Measurements from ENCODE around the gene MUL1.

MUL1 gene

GRCh38 chr1:20484519-20485462 lies 23.2 kb downstream of the MUL1 start:
- no peak for DNase-seq

GRCh38 chr1:20483833-20484518 lies 24.0 kb downstream of the MUL1 start:
- DNase-seq = peak in 1 of 2 experiments; percentile 30

GRCh38 chr1:20483098-20483832 lies 24.7 kb downstream of the MUL1 start:
- DNase-seq = no peak

GRCh38 chr1:20481643-20482498 lies 26.1 kb downstream of the MUL1 start:
- no peak for DNase-seq

- no peak for DNase-seq
These were observed 26.9 kb downstream of the MUL1 start for GRCh38 chr1:20480951-20481617.

GRCh38 chr1:20480243-20480944 lies 27.6 kb downstream of the MUL1 start:
- no peak for DNase-seq

GRCh38 chr1:20479840-20480239 lies 28.1 kb downstream of the MUL1 start:
- no peak for DNase-seq

- no peak for DNase-seq
These were observed 29.8 kb downstream of the MUL1 start for GRCh38 chr1:20478057-20478635.

GRCh38 chr1:20477348-20478056 lies 30.4 kb downstream of the MUL1 start:
- no peak for DNase-seq

GRCh38 chr1:20476265-20477038 lies 31.5 kb downstream of the MUL1 start:
- no peak for DNase-seq

- no peak for DNase-seq
These were observed 33.0 kb downstream of the MUL1 start for GRCh38 chr1:20474996-20475395.

- no peak for DNase-seq
These were observed 33.5 kb downstream of the MUL1 start for GRCh38 chr1:20474333-20474975.

- DNase-seq = no peak
These were observed 34.1 kb downstream of the MUL1 start for GRCh38 chr1:20473894-20474293.

GRCh38 chr1:20472860-20473711 lies 34.9 kb downstream of the MUL1 start:
- DNase-seq = peak in 1 of 2 experiments; percentile 52

GRCh38 chr1:20472121-20472520 lies 35.8 kb downstream of the MUL1 start:
- DNase-seq = no peak

GRCh38 chr1:20470194-20470593 lies 37.8 kb downstream of the MUL1 start:
- no peak for DNase-seq

GRCh38 chr1:20469406-20470076 lies 38.4 kb downstream of the MUL1 start:
- no peak for DNase-seq
